HG02885 (cell line): ENCODE data around the gene CLCA1.

ENCODE experiments used
- ATAC-seq: cut with Tn5 transposase; IDR thresholded peaks from one replicate; pipeline ENCODE4 v1.9.1; 2021; ENCODE audit warnings: mild to moderate bottlenecking; ENCODE audit not compliant: unreplicated experiment, poor library complexity

CLCA1 gene

DNA sequence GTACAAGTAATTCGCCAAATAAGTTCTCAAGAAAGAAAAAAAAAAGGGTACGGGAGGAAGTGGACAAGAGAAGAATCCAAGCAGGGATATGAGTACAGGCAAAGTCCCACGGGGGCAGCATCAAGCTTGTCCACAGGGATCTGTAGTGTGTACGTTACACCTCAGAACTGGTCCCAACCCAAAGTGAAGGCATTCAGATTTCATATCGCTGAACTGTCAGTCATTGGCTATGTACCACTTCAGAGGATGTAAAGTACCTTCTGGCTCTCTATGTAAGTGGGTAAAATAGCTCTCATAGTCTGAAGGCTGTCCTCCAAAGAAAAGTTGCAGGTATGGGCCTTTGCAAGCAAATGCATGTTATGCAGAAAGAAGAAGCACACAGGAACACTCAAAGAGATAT, 70.0 kb downstream of the CLCA1 start:
- no peak for ATAC-seq

- no peak for ATAC-seq
Observed at GRCh38 chr1:86541859-86542258, 73.1 kb downstream of the CLCA1 start.

DNA sequence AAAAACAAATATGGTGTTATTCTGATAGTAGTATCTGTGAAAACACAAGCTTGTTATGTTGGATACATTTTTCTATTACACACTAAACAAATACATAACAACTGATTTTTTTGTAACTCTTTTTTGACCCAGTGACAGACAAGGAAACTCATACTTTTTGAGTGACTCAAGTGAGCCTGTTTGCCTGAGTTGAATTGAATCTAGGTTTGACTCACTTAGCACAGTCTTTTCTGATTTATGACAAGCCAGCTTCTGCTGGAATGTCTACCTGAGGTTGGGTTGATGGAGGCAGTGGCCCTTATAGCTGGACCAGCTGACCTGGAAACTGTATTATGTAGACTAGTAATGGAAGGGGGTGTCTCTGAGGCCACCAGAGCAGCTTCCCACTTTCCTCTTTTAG, 73.9 kb downstream of the CLCA1 start:
- ATAC-seq: no peak

GRCh38 chr1:86546787-86547221, 78.1 kb downstream of the CLCA1 start, which contains the start of gene CLCA4:
Gene CLCA4, plus strand, starts transcription at chr1:86547078. Its CDS starts 42 bp downstream, at chr1:86547120.
- ATAC-seq: no peak

GRCh38 chr1:86548839-86549238, 80.1 kb downstream of the CLCA1 start:
- ATAC-seq: no peak
